Lung (tissue), 12 donors: ENCODE measurements around the gene CAMK1D. TPM values are rescaled to one million over a fixed set of nuclear protein-coding genes. Genes with fewer than 3 reads are reported as not detected.

ENCODE experiments used
- ATAC-seq: fragments of 200-7000 bp; cut with Tn5 transposase; one replicate; pipeline ENCODE4 v1.9.1; 2020; ENCODE audit warnings: moderate number of reproducible peaks; ENCODE audit not compliant: insufficient read depth, low FRiP score
- DNase-seq, 3 donors: peaks; one replicate each; pipeline ENCODE4 v3.0.0-alpha.2; 2013 to 2017
- H3K27ac ChIP-seq, 2 donors: one replicate each; pipeline ENCODE4 v1.5.1; 2013; ENCODE audit warnings: mild to moderate bottlenecking in 2 of 2, moderate library complexity in 2 of 2, control low read depth in 1 of 2, inconsistent platforms in 1 of 2, low read depth in 1 of 2, low read length in 1 of 2
- H3K27me3 ChIP-seq, 3 donors: one replicate each; pipeline ENCODE4 v1.5.1; 2013; ENCODE audit warnings: low read length in 2 of 3; ENCODE audit not compliant: control insufficient read depth in 3 of 3, insufficient read depth in 3 of 3
- H3K36me3 ChIP-seq, 4 donors: one replicate each; pipeline ENCODE4 v1.5.1; 2013; ENCODE audit warnings: low read length in 4 of 4, mild to moderate bottlenecking in 1 of 4, moderate library complexity in 1 of 4; ENCODE audit not compliant: control insufficient read depth in 4 of 4, insufficient read depth in 4 of 4
- H3K4me1 ChIP-seq, 5 donors: one replicate each; pipeline ENCODE4 v1.5.1; 2013; ENCODE audit warnings: low read length in 5 of 5, mild to moderate bottlenecking in 2 of 5, moderate library complexity in 1 of 5; ENCODE audit not compliant: control insufficient read depth in 5 of 5, insufficient read depth in 5 of 5
- H3K4me3 ChIP-seq: one replicate; pipeline ENCODE4 v1.5.1; 2013; ENCODE audit warnings: mild to moderate bottlenecking, control low read depth, moderate library complexity
- H3K9ac ChIP-seq, 2 donors: one replicate each; pipeline ENCODE4 v1.5.1; 2013; ENCODE audit warnings: low read length in 2 of 2, control low read depth in 1 of 2; ENCODE audit not compliant: insufficient read depth in 1 of 2
- H3K9me3 ChIP-seq, 4 donors: one replicate each; pipeline ENCODE4 v1.5.1; 2013; ENCODE audit warnings: low read length in 3 of 4, mild to moderate bottlenecking in 1 of 4, moderate library complexity in 1 of 4; ENCODE audit not compliant: control insufficient read depth in 4 of 4, insufficient read depth in 3 of 4
- WGBS, 2 donors: extraction: QIAGEN DNeasy Blood & Tissue Kit; methylation state at CpG; one replicate each; pipeline ENCODE4 v1.1.7; 2013; 5-methylcytosine and 5-hydroxymethylcytosine counted together
- polyA plus RNA-seq, 2 donors: library from polyadenylated mRNA; stranded (reverse); fragments of 200-250 nt; gene quantifications; one replicate each; pipeline ENCODE4 v1.2.1, GENCODE V29; 2013
- total RNA-seq, 2 donors: library from RNA; depleted of rRNA in 1 of 2; stranded (reverse); fragments of >200 nt in 1 of 2; gene quantifications; one replicate each; pipeline ENCODE4 v1.2.1, GENCODE V29; 2014 to 2021
- TF ChIP-seq, protein P1 (sequence below): IDR thresholded peaks from 2 replicates; pipeline ENCODE4 v1.5.1; 2012; ENCODE audit warnings: mild to moderate bottlenecking; ENCODE audit errors: control extremely low read depth, extremely low read depth
- donor health status: control.
- donor health status: control.
- donor health status: Bipolar disorder and iron deficiency.
- donor health status: healthy.
- donor health status: DM: yes; HTN: yes; CAD: no.

The CAMK1D gene
- total and polyA plus RNA-seq, 4 donors = 3.2 to 37.4 (median 7.0) TPM

DNA sequence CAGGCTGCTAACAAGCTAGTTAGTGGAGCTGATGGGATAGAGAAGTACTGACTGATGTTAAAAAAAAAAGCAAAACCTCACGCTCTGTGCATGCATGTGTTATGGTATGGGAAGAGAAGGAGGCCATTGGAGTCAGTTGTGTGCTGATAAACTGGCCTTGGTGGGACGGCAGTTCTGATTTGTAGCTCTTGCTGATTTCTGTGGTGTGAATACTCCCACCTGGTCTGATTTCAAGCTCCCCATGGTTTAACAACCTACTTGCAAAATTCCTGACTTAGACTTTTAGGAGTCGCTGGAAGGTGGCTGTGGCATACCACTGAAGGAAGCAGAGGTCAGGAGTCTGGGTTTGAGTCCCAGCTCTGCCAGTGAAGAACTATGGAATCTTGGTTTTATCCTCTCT is 15.2 kb downstream of the CAMK1D start:
- TF ChIP-seq, protein P1, sequence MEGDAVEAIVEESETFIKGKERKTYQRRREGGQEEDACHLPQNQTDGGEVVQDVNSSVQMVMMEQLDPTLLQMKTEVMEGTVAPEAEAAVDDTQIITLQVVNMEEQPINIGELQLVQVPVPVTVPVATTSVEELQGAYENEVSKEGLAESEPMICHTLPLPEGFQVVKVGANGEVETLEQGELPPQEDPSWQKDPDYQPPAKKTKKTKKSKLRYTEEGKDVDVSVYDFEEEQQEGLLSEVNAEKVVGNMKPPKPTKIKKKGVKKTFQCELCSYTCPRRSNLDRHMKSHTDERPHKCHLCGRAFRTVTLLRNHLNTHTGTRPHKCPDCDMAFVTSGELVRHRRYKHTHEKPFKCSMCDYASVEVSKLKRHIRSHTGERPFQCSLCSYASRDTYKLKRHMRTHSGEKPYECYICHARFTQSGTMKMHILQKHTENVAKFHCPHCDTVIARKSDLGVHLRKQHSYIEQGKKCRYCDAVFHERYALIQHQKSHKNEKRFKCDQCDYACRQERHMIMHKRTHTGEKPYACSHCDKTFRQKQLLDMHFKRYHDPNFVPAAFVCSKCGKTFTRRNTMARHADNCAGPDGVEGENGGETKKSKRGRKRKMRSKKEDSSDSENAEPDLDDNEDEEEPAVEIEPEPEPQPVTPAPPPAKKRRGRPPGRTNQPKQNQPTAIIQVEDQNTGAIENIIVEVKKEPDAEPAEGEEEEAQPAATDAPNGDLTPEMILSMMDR = no peak
- H3K9me3 ChIP-seq = no peaks in the 10 kb centered on the region
- H3K36me3 ChIP-seq = no peaks in the 10 kb centered on the region
- H3K9ac ChIP-seq = no peak overlapping the region
- WGBS, 2 donors = 93 to 97% methylated on average over 3 of the region's 3 CpGs
- H3K4me1 ChIP-seq = no peaks in the 10 kb centered on the region
- H3K27ac ChIP-seq = no peak overlapping the region
- H3K4me3 ChIP-seq = no peak overlapping the region
- ATAC-seq = no peak
- H3K27me3 ChIP-seq = peaks cover 0 to 14% (median 0%) of the 10 kb centered on the region in 3 donors
- DNase-seq = no peak

DNA sequence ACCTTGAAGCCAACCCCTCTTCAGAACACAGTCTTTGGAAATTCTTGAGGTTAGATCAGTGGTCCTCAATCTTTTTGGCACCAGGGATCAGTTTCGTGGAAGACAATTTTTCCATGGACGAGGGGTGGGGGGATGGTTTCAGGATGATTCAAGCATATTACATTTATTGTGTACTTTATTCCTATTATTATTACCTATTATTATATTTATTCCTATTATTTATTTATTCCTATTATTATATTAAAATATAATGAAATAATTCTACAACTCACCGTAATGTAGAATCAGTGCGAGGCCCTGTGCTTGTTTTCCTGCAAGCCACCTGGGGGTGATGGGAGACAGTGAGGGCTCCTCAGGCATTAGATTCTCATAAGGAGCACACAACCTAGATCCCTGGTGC is 17.9 kb downstream of the CAMK1D start:
- H3K9me3 ChIP-seq = peaks cover 0 to 2% (median 0%) of the 10 kb centered on the region in 4 donors
- DNase-seq (no peak), ATAC-seq (no peak)
- H3K36me3 ChIP-seq = no peaks in the 10 kb centered on the region
- H3K27me3 ChIP-seq = peaks cover 0 to 6% (median 0%) of the 10 kb centered on the region in 3 donors
- H3K4me3 ChIP-seq = no peak overlapping the region
- H3K9ac ChIP-seq = no peak overlapping the region
- H3K4me1 ChIP-seq = no peaks in the 10 kb centered on the region
- WGBS, 2 donors = 95 to 98% methylated on average over 4 of the region's 4 CpGs
- TF ChIP-seq, protein P1 = no peak
- no peak overlapping the region for H3K27ac ChIP-seq

GRCh38 chr10:12369982-12370381 is 20.6 kb downstream of the CAMK1D start:
- Histone ChIP-seq H3K4me1 (no peaks in the 10 kb centered on the region), H3K36me3 (no peaks in the 10 kb centered on the region), H3K4me3 (no peak overlapping the region), H3K27ac (no peak overlapping the region), H3K9me3 (peaks cover 0 to 2% (median 0%) of the 10 kb centered on the region in 4 donors), H3K9ac (no peak overlapping the region), H3K27me3 (peaks cover 0 to 6% (median 0%) of the 10 kb centered on the region in 3 donors)
- DNase-seq = no peak
- 97 to 98% methylated on average over 8 of the region's 8 CpGs for WGBS, 2 donors
- ATAC-seq = no peak
- TF ChIP-seq, protein P1 = no peak

DNA sequence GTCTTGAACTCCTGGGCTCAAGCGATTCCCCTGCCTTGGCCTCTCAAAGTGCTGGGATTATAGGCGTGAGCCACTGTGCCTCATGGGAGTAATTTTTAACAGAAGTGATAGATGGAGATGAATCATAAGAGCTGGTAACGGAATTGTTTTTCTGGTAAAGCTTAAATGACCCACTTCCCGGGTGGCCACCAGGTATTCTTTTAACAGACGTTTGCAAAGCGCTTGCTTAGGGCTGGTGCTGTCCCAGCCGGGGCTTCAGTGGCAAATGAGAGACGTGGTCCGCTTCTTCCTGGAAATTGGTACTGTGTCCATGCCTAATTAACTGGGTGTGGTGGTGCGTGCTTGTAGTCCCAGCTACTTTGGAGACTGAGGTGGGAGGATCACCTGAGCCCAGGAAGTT is 23.5 kb downstream of the CAMK1D start:
- 89 to 97% methylated on average over 10 of the region's 10 CpGs for WGBS, 2 donors
- ATAC-seq = no peak
- TF ChIP-seq, protein P1 = no peak
- Histone ChIP-seq H3K4me1 (no peaks in the 10 kb centered on the region), H3K36me3 (no peaks in the 10 kb centered on the region), H3K9ac (no peak overlapping the region), H3K27me3 (peaks cover 0 to 16% (median 0%) of the 10 kb centered on the region in 3 donors), H3K9me3 (peaks cover 0 to 2% (median 0%) of the 10 kb centered on the region in 4 donors), H3K4me3 (no peak overlapping the region), H3K27ac (no peak overlapping the region)
- no peak for DNase-seq
